HEK293 (cell line): Measurements from ENCODE around the gene CYP2A6.

Experiments used
- CTCF ChIA-PET: fragments of 350-600 bp; formaldehyde crosslinking; extraction: SDS; loops from one replicate; lab custom pipeline; 2021; ENCODE audit warnings: antibody characterized with exemption; lab: Yijun Ruan, JAX
- POLR2A ChIA-PET: fragments of 300-600 bp; formaldehyde crosslinking; extraction: SDS; loops from one replicate; lab custom pipeline; 2020; ENCODE audit warnings: antibody characterized with exemption, inconsistent platforms; lab: Yijun Ruan, JAX
- H3K27ac ChIP-seq: fragments of 200-500 bp; sonication (Bioruptor generic); 2 replicates; pipeline ENCODE4 v1.5.1; 2014; ENCODE audit warnings: low read depth, low read length, control low read depth, inconsistent platforms; ENCODE audit errors: extremely low read depth
- H3K36me3 ChIP-seq, 2 experiments: fragments of 200-500 bp in 1 of 2; sonication (Bioruptor generic) in 1 of 2; 1 replicate in 1 of 2; 2 replicates in 1 of 2; pipeline ENCODE4 v1.5.1; 2014 to 2017; ENCODE audit warnings: inconsistent platforms in 2 of 2, low read length in 2 of 2; ENCODE audit not compliant: control insufficient read depth in 2 of 2, insufficient read depth in 1 of 2
- H3K4me1 ChIP-seq: fragments of 200-500 bp; sonication (Bioruptor generic); 2 replicates; pipeline ENCODE4 v1.5.1; 2014; ENCODE audit warnings: mild to moderate bottlenecking, low read length, inconsistent platforms; ENCODE audit not compliant: control insufficient read depth, insufficient read depth
- H3K4me3 ChIP-seq: 2 replicates; pipeline ENCODE4 v1.5.1; 2011; ENCODE audit warnings: low read depth, mild to moderate bottlenecking, control low read depth, low read length, moderate library complexity
- H3K9me3 ChIP-seq: fragments of 200-500 bp; sonication (Bioruptor generic); 2 replicates; pipeline ENCODE4 v1.5.1; 2014; ENCODE audit warnings: low read depth, low read length, inconsistent platforms; ENCODE audit not compliant: control insufficient read depth, insufficient read depth
- BCL11B ChIP-seq: fragments of 450-650 bp; formaldehyde crosslinking; IDR thresholded peaks from 2 replicates; pipeline ENCODE4 v1.5.1; 2016; ENCODE audit warnings: low read depth, missing biosample characterization, missing genetic modification characterization
- GLIS2 ChIP-seq: fragments of 450-650 bp; formaldehyde crosslinking; IDR thresholded peaks from 2 replicates; pipeline ENCODE4 v1.5.1; 2016; ENCODE audit warnings: missing biosample characterization, missing genetic modification characterization
- HIC1 ChIP-seq: fragments of 450-650 bp; formaldehyde crosslinking; IDR thresholded peaks from 2 replicates; pipeline ENCODE4 v1.5.1; 2016; ENCODE audit warnings: missing biosample characterization, missing genetic modification characterization
- SP7 ChIP-seq: fragments of 450-650 bp; formaldehyde crosslinking; IDR thresholded peaks from 2 replicates; pipeline ENCODE4 v1.5.1; 2016; ENCODE audit warnings: missing biosample characterization, missing genetic modification characterization
- ZBTB48 ChIP-seq: fragments of 450-650 bp; formaldehyde crosslinking; IDR thresholded peaks from 2 replicates; pipeline ENCODE4 v1.5.1; 2016; ENCODE audit warnings: missing biosample characterization, missing genetic modification characterization
- ZFP69B ChIP-seq: fragments of 450-650 bp; formaldehyde crosslinking; IDR thresholded peaks from 2 replicates; pipeline ENCODE4 v1.5.1; 2016; ENCODE audit warnings: missing biosample characterization, missing genetic modification characterization
- ZNF121 ChIP-seq: fragments of 450-650 bp; formaldehyde crosslinking; IDR thresholded peaks from 2 replicates; pipeline ENCODE4 v1.5.1; 2016; ENCODE audit warnings: missing biosample characterization, missing genetic modification characterization
- ZNF132 ChIP-seq: fragments of 450-650 bp; formaldehyde crosslinking; IDR thresholded peaks from 2 replicates; pipeline ENCODE4 v1.5.1; 2017; ENCODE audit warnings: missing biosample characterization, missing genetic modification characterization, borderline replicate concordance
- ZNF223 ChIP-seq: fragments of 450-650 bp; formaldehyde crosslinking; IDR thresholded peaks from 2 replicates; pipeline ENCODE4 v1.5.1; 2016; ENCODE audit warnings: missing biosample characterization, missing genetic modification characterization
- ZNF280D ChIP-seq: fragments of 450-650 bp; formaldehyde crosslinking; IDR thresholded peaks from 2 replicates; pipeline ENCODE4 v1.5.1; 2016; ENCODE audit warnings: missing biosample characterization, missing genetic modification characterization
- ZNF610 ChIP-seq: fragments of 450-650 bp; formaldehyde crosslinking; IDR thresholded peaks from 2 replicates; pipeline ENCODE4 v1.5.1; 2016; ENCODE audit warnings: missing biosample characterization, missing genetic modification characterization, borderline replicate concordance
- ZNF623 ChIP-seq: fragments of 450-650 bp; formaldehyde crosslinking; IDR thresholded peaks from 2 replicates; pipeline ENCODE4 v1.5.1; 2016; ENCODE audit warnings: missing biosample characterization, missing genetic modification characterization
- ZNF692 ChIP-seq: fragments of 450-650 bp; formaldehyde crosslinking; IDR thresholded peaks from 2 replicates; pipeline ENCODE4 v1.5.1; 2016; ENCODE audit warnings: missing biosample characterization, missing genetic modification characterization
- ZNF785 ChIP-seq: fragments of 450-650 bp; formaldehyde crosslinking; IDR thresholded peaks from 2 replicates; pipeline ENCODE4 v1.5.1; 2016; ENCODE audit warnings: missing biosample characterization, missing genetic modification characterization
- TF ChIP-seq, protein P1 (sequence below): fragments of 450-650 bp; formaldehyde crosslinking; IDR thresholded peaks from 2 replicates; pipeline ENCODE4 v1.5.1; 2017; ENCODE audit warnings: missing biosample characterization, missing genetic modification characterization
- TF ChIP-seq, protein P2 (sequence below): fragments of 450-650 bp; formaldehyde crosslinking; IDR thresholded peaks from 2 replicates; pipeline ENCODE4 v1.5.1; 2016; ENCODE audit warnings: missing biosample characterization, missing genetic modification characterization

The CYP2A6 gene

GRCh38 chr19:40800997-40801377 is 49.3 kb downstream of the CYP2A6 start:
- H3K4me3 ChIP-seq: no peak overlapping the region
- POLR2A ChIA-PET: interaction anchor here (0.5 to 8.6 kb wide), 7 partner anchors 21 to 202 kb away, joined by 3 to 66 read pairs (median 5); partner anchors contain the start of genes ACTMAP, RAB4B and SNRPA

GRCh38 chr19:40800339-40800996 is 49.8 kb downstream of the CYP2A6 start:
- CTCF ChIA-PET: no interaction called here
- POLR2A ChIA-PET: interaction anchor here (0.5 to 8.6 kb wide), 4 partner anchors 22 to 96 kb away, joined by 3 to 66 read pairs (median 30); partner anchors contain the start of genes ACTMAP, RAB4B and SNRPA
- H3K27ac ChIP-seq: peak overlapping the region; percentile 92
- 0 out of 2 replicates have a peak, but pooled peaks have one; percentile 42 for TF ChIP-seq BCL11B (tag by site-specific recombination)
- TF ChIP-seq GLIS2 (tag by site-specific recombination): peak; percentile 13; the same call in 1 of the 2 replicates
- no peak for TF ChIP-seq ZNF280D (tag by site-specific recombination)
- TF ChIP-seq ZBTB48: peak; percentile 97
- TF ChIP-seq HIC1 (tag by site-specific recombination): peak; percentile 73; the same call in 1 of the 2 replicates
- no peak for TF ChIP-seq ZNF223 (tag by site-specific recombination)
- TF ChIP-seq, protein P1, sequence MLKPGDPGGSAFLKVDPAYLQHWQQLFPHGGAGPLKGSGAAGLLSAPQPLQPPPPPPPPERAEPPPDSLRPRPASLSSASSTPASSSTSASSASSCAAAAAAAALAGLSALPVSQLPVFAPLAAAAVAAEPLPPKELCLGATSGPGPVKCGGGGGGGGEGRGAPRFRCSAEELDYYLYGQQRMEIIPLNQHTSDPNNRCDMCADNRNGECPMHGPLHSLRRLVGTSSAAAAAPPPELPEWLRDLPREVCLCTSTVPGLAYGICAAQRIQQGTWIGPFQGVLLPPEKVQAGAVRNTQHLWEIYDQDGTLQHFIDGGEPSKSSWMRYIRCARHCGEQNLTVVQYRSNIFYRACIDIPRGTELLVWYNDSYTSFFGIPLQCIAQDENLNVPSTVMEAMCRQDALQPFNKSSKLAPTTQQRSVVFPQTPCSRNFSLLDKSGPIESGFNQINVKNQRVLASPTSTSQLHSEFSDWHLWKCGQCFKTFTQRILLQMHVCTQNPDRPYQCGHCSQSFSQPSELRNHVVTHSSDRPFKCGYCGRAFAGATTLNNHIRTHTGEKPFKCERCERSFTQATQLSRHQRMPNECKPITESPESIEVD (tag by site-specific recombination): no peak
- TF ChIP-seq ZNF623 (tag by site-specific recombination): no peak
- TF ChIP-seq ZNF692 (tag by site-specific recombination): no peak
- TF ChIP-seq ZFP69B (tag by site-specific recombination): no peak
- no peak for TF ChIP-seq ZNF121 (tag by site-specific recombination)
- TF ChIP-seq SP7 (tag by site-specific recombination): no peak

More at GRCh38 chr19:40800997-40801377, 49.3 kb downstream of the CYP2A6 start:
- peak overlapping the region; percentile 46 for H3K27ac ChIP-seq
- H3K9me3 ChIP-seq: no peaks in the 10 kb centered on the region
- CTCF ChIA-PET: no interaction called here
- H3K4me1 ChIP-seq: peaks cover 65% of the 10 kb centered on the region
- peak; percentile 74; the same call in 1 of the 2 replicates for TF ChIP-seq HIC1 (tag by site-specific recombination)
- TF ChIP-seq, protein P2, sequence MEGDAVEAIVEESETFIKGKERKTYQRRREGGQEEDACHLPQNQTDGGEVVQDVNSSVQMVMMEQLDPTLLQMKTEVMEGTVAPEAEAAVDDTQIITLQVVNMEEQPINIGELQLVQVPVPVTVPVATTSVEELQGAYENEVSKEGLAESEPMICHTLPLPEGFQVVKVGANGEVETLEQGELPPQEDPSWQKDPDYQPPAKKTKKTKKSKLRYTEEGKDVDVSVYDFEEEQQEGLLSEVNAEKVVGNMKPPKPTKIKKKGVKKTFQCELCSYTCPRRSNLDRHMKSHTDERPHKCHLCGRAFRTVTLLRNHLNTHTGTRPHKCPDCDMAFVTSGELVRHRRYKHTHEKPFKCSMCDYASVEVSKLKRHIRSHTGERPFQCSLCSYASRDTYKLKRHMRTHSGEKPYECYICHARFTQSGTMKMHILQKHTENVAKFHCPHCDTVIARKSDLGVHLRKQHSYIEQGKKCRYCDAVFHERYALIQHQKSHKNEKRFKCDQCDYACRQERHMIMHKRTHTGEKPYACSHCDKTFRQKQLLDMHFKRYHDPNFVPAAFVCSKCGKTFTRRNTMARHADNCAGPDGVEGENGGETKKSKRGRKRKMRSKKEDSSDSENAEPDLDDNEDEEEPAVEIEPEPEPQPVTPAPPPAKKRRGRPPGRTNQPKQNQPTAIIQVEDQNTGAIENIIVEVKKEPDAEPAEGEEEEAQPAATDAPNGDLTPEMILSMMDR (tag by site-specific recombination): peak; percentile 29; the same call in 1 of the 2 replicates
- TF ChIP-seq ZNF610 (tag by site-specific recombination): no peak
- no peak for TF ChIP-seq ZNF132 (tag by site-specific recombination)
- TF ChIP-seq ZNF785 (tag by site-specific recombination): 0 out of 2 replicates have a peak, but pooled peaks have one; percentile 21
- H3K36me3 ChIP-seq: peaks cover 35 to 52% of the 10 kb centered on the region in 2 experiments

More at GRCh38 chr19:40800339-40800996, 49.8 kb downstream of the CYP2A6 start:
- peaks cover 60% of the 10 kb centered on the region for H3K4me1 ChIP-seq
- H3K36me3 ChIP-seq: peaks cover 35 to 49% of the 10 kb centered on the region in 2 experiments
- H3K4me3 ChIP-seq: peak overlapping the region; percentile 68
- H3K9me3 ChIP-seq: no peaks in the 10 kb centered on the region
